ENCODE measurements around the gene MYO7A.

GRCh38 chr11:77143405-77144020, 15.5 kb downstream of the MYO7A start:
- TF ChIP-seq CTCF (IDR thresholded peaks at IDR 0.05) (no peak), ZFX (IDR thresholded peaks at IDR 0.05; ENCODE audit: borderline replicate concordance) (no peak)
